Transverse colon (tissue), 4 donors: ENCODE measurements around the gene IL22RA1. TPM values are rescaled to one million over a fixed set of nuclear protein-coding genes. Genes with fewer than 3 reads are reported as not detected.

ENCODE experiments used
- DNase-seq: peaks from one replicate; pipeline ENCODE4 v3.0.0-alpha.2; 2019
- H3K27ac ChIP-seq, 4 donors: fragments of 200-600 bp; sonication (generic); 2 replicates each; pipeline ENCODE4 v1.5.1; 2016 to 2018; ENCODE audit warnings: inconsistent platforms in 4 of 4
- H3K27me3 ChIP-seq: fragments of 200-600 bp; sonication (generic); 2 replicates; pipeline ENCODE4 v1.5.1; 2017; ENCODE audit warnings: inconsistent platforms
- H3K36me3 ChIP-seq, 4 donors: fragments of 200-600 bp; sonication (generic); 2 replicates each; pipeline ENCODE4 v1.5.1; 2017 to 2019; ENCODE audit warnings: inconsistent platforms in 4 of 4
- H3K4me1 ChIP-seq, 4 donors: fragments of 200-600 bp; sonication (generic); 2 replicates each; pipeline ENCODE4 v1.5.1; 2017 to 2020; ENCODE audit warnings: inconsistent platforms in 4 of 4
- H3K4me3 ChIP-seq, 4 donors: fragments of 200-600 bp; sonication (generic); 1 replicate in 1 of 4; 2 replicates in 3 of 4; pipeline versions ENCODE4 v1.5.1 to v1.6.1; 2017 to 2019; ENCODE audit warnings: inconsistent platforms in 4 of 4
- H3K9me3 ChIP-seq, 2 donors: fragments of 200-600 bp; sonication (generic); 2 replicates each; pipeline ENCODE4 v1.5.1; 2017 to 2019; ENCODE audit warnings: inconsistent platforms in 2 of 2
- EP300 ChIP-seq: sonication (generic); formaldehyde crosslinking; IDR thresholded peaks from one replicate; pipeline ENCODE4 v1.6.1; 2017; ENCODE audit warnings: antibody characterized with exemption, low read depth
- POLR2A ChIP-seq: fragments of 450-650 bp; IDR thresholded peaks from one replicate; pipeline ENCODE4 v1.6.1; 2016; ENCODE audit warnings: antibody characterized with exemption, mild to moderate bottlenecking, moderate library complexity
- POLR2AphosphoS5 ChIP-seq, 3 donors: sonication (generic); formaldehyde crosslinking; IDR thresholded peaks; one replicate each; pipeline ENCODE4 v1.6.1; 2016; ENCODE audit warnings: antibody characterized with exemption in 3 of 3
- WGBS, 2 donors: methylation state at CpG; one replicate each; pipeline ENCODE4 v1.1.5; 2018; ENCODE audit warnings: low coverage in 1 of 2; 5-methylcytosine and 5-hydroxymethylcytosine counted together
- in situ Hi-C, 4 donors: fragments of 200-750 bp; cut with MboI; loops; one replicate each; pipeline versions ENCODE4 v1.15.0 to v1.15.1; 2017; ENCODE audit warnings: low sequenced_read_pairs in 3 of 4, low pct_ligation_motif_present in 1 of 4, low pct_unique_long_range_greater_than_20kb in 1 of 4
- intact Hi-C: fragments of 100-400 bp; cut with DNase I; formaldehyde crosslinking; loops from one replicate; pipeline ENCODE4 v1.15.1; 2023; ENCODE audit warnings: low total_unique reads
- total RNA-seq, 4 donors: library from RNA; depleted of rRNA; stranded (reverse); fragments of >200 nt; gene quantifications; one replicate each; pipeline ENCODE4 v1.1.0, GENCODE V29; 2016
- TF ChIP-seq, protein P1 (sequence below), 5 experiments: fragments of 200-600 bp in 3 of 5; fragments of 450-650 bp in 2 of 5; sonication (generic) in 3 of 5; IDR thresholded peaks; 1 replicate in 2 of 5; 2 replicates in 3 of 5; pipeline ENCODE4 v1.5.1; 2016 to 2017; ENCODE audit warnings: antibody characterized with exemption in 5 of 5, inconsistent platforms in 3 of 5, mild to moderate bottlenecking in 2 of 5, moderate library complexity in 1 of 5

The IL22RA1 gene
- total RNA-seq, 4 donors from 2014 or later: 4.4 to 29.2 (median 27.3) TPM

DNA sequence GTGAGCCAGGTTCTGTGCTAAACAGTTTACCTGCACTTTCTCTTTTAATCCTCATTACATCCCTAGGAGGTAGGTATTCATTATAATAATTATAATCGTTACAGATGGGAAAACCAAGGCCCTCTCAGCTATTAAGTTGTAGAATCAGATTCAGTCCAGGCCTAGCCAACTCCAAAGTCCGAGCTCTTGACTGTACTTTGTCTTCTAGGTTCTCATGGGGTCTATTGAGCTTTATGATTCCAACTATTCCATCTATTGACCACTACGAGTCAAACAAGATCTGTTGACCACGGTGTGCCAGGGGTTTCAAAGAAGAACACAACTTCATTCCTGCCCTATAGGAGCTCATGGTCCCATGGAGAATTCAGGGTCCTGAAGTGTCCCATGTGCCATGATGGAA, 42.1 kb upstream of the IL22RA1 start:
- Histone ChIP-seq H3K9me3 (no peaks in the 10 kb centered on the region), H3K4me1 (peaks cover 4 to 17% (median 12%) of the 10 kb centered on the region in 4 donors), H3K27ac (no peak overlapping the region), H3K27me3 (peaks cover 22% of the 10 kb centered on the region), H3K4me3 (no peak overlapping the region), H3K36me3 (no peaks in the 10 kb centered on the region)
- TF ChIP-seq, protein P1, sequence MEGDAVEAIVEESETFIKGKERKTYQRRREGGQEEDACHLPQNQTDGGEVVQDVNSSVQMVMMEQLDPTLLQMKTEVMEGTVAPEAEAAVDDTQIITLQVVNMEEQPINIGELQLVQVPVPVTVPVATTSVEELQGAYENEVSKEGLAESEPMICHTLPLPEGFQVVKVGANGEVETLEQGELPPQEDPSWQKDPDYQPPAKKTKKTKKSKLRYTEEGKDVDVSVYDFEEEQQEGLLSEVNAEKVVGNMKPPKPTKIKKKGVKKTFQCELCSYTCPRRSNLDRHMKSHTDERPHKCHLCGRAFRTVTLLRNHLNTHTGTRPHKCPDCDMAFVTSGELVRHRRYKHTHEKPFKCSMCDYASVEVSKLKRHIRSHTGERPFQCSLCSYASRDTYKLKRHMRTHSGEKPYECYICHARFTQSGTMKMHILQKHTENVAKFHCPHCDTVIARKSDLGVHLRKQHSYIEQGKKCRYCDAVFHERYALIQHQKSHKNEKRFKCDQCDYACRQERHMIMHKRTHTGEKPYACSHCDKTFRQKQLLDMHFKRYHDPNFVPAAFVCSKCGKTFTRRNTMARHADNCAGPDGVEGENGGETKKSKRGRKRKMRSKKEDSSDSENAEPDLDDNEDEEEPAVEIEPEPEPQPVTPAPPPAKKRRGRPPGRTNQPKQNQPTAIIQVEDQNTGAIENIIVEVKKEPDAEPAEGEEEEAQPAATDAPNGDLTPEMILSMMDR (IDR thresholded peaks at IDR 0.05): no peak
- no peak for TF ChIP-seq POLR2AphosphoS5 (IDR thresholded peaks at IDR 0.05)
- TF ChIP-seq POLR2A: no peak
- TF ChIP-seq EP300: no peak
- intact Hi-C loops: no loop called here
- DNase-seq: no peak
- WGBS, 2 donors: 88 to 93% methylated on average over 2 to 4 of the region's 4 CpGs
- in situ Hi-C loops: no loop called here

DNA sequence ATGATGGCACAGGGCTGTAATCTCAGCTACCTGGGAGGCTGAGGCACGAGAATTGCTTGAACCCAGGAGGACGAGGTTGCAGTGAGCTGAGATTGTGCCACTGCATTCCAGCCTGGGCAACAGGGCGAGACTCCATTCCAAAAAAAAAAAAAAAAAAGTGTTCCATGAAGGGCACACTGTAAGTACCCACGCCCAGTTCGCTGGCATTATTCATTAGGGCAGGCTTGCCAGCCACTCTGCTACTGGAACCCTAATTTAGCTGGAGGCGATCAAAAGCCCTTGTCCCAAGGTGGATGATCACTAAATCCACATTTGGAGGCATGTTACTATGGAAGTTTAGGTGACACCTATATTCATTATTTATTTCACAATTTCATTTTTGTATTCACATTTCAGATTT, 39.1 kb upstream of the IL22RA1 start:
- Histone ChIP-seq H3K9me3 (no peaks in the 10 kb centered on the region), H3K36me3 (no peaks in the 10 kb centered on the region), H3K27ac (no peak overlapping the region), H3K4me1 (peaks cover 0 to 10% (median 7%) of the 10 kb centered on the region in 4 donors), H3K27me3 (peaks cover 7% of the 10 kb centered on the region), H3K4me3 (no peak overlapping the region)
- no peak for TF ChIP-seq EP300
- TF ChIP-seq POLR2AphosphoS5 (IDR thresholded peaks at IDR 0.05): no peak
- no peak for TF ChIP-seq POLR2A
- TF ChIP-seq, protein P1 (IDR thresholded peaks at IDR 0.05): no peak
- in situ Hi-C loops: no loop called here
- intact Hi-C loops: no loop called here
- WGBS, 2 donors: 86 to 93% methylated on average over 2 to 6 of the region's 6 CpGs
- DNase-seq: no peak

DNA sequence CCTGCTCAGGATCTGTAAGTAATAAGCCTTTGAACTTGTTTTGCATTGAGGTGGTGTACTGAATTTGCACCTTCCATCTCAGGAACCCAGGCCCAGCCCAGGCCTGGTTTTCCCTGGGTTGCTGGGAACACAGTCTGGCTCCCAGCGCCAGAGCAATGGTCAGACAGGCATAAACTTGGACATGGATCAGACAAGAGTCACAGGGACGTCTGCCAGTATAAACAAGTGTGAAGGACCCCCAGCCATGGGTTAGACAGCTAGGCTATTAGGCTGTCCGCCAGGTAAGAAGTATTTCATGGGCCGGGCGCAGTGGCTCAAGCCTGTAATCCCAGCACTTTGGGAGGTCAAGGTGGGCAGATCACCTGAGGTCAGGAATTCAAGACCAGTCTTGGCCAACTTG, 38.7 kb upstream of the IL22RA1 start:
- DNase-seq: no peak
- Histone ChIP-seq H3K9me3 (no peaks in the 10 kb centered on the region), H3K36me3 (no peaks in the 10 kb centered on the region), H3K27ac (no peak overlapping the region), H3K4me1 (peaks cover 0 to 7% (median 3%) of the 10 kb centered on the region in 4 donors), H3K4me3 (no peak overlapping the region), H3K27me3 (peaks cover 2% of the 10 kb centered on the region)
- WGBS, 2 donors: 76% methylated on average over 5 of the region's 5 CpGs; no CpG with 5 or more reads in 1 of the 2 donors
- intact Hi-C loops (no loop called here), in situ Hi-C loops (no loop called here)
- TF ChIP-seq EP300 (no peak), POLR2A (no peak), POLR2AphosphoS5 (IDR thresholded peaks at IDR 0.05) (no peak)
- TF ChIP-seq, protein P1 (IDR thresholded peaks at IDR 0.05): no peak

DNA sequence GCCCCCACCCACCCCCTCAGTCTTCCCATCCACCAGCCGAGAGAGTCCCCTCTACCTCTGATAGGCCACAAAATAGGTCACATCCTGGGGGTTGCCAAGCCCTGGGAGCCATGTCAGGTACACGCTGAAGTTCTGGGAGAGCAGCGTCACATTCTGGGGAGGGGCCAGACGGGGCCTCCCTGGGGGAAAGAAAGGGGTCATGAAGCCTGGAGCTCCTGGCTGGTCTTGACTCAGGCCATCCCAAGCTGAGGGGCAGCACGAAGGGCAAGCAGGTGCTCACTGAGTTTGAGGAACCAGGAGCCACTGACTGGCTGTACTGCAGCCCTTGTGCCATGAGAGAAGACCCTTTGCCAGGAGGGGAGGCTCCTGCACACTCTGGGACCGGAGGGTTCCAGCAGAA, 37.7 kb upstream of the IL22RA1 start:
- intact Hi-C loops (no loop called here), in situ Hi-C loops (no loop called here)
- DNase-seq: no peak
- Histone ChIP-seq H3K27ac (no peak overlapping the region), H3K4me1 (no peaks in the 10 kb centered on the region), H3K36me3 (no peaks in the 10 kb centered on the region), H3K4me3 (no peak overlapping the region), H3K27me3 (no peaks in the 10 kb centered on the region), H3K9me3 (no peaks in the 10 kb centered on the region)
- 96% methylated on average over 6 of the region's 6 CpGs; no CpG with 5 or more reads in 1 of the 2 donors for WGBS, 2 donors
- TF ChIP-seq POLR2A (no peak), POLR2AphosphoS5 (IDR thresholded peaks at IDR 0.05) (no peak)
- TF ChIP-seq, protein P1 (IDR thresholded peaks at IDR 0.05): no peak
